T-helper 2 cell treated with Interferon-gamma antibody and Interleukin-4, amounts not matched to agents 100 ng/mL and 5 ng/mL, for 36 hours (primary cell): ENCODE results near the gene TLE7. TPM values are rescaled to one million over a fixed set of nuclear protein-coding genes. Genes with fewer than 3 reads are reported as not detected.

ENCODE experiments used
- intact Hi-C: fragments of 100-400 bp; cut with micrococcal nuclease; formaldehyde crosslinking; loops from one replicate; pipeline ENCODE4 v1.15.1; 2023
- total RNA-seq: library from RNA; stranded (reverse); gene quantifications from 2 replicates; pipeline ENCODE4 v1.2.3, GENCODE V29; 2022

The TLE7 gene
- total RNA-seq, 1 donor from 2014 or later = not detected

GRCh38 chr16:71449020-71449419, 7.2 kb upstream of the TLE7 start:
- intact Hi-C loops = no loop called here

GRCh38 chr16:71448274-71448866, 6.5 kb upstream of the TLE7 start:
- intact Hi-C loops = no loop called here

GRCh38 chr16:71443714-71444113, 1.9 kb upstream of the TLE7 start:
- intact Hi-C loops = no loop called here

- intact Hi-C loops = no loop called here
Measured at GRCh38 chr16:71441348-71442050, 355 bp downstream of the TLE7 start.

GRCh38 chr16:71440669-71441347, 1.0 kb downstream of the TLE7 start:
- intact Hi-C loops = no loop called here

GRCh38 chr16:71439523-71439922, 2.3 kb downstream of the TLE7 start:
- intact Hi-C loops = no loop called here

GRCh38 chr16:71436473-71436872, 5.4 kb downstream of the TLE7 start:
- intact Hi-C loops = no loop called here

GRCh38 chr16:71432906-71433305, 8.9 kb downstream of the TLE7 start:
- intact Hi-C loops = no loop called here

- intact Hi-C loops = no loop called here
Measured at GRCh38 chr16:71431991-71432390, 9.9 kb downstream of the TLE7 start.

- intact Hi-C loops = no loop called here
Measured at GRCh38 chr16:71431176-71431575, 10.7 kb downstream of the TLE7 start.

- intact Hi-C loops = no loop called here
Measured at GRCh38 chr16:71430744-71431143, 11.1 kb downstream of the TLE7 start.

- intact Hi-C loops = no loop called here
Measured at GRCh38 chr16:71429581-71429980, 12.3 kb downstream of the TLE7 start.

GRCh38 chr16:71428883-71429282, 13.0 kb downstream of the TLE7 start:
- intact Hi-C loops = no loop called here

- intact Hi-C loops = no loop called here
Measured at GRCh38 chr16:71428385-71428784, 13.5 kb downstream of the TLE7 start.

GRCh38 chr16:71426880-71427615, 14.8 kb downstream of the TLE7 start:
- intact Hi-C loops = no loop called here

GRCh38 chr16:71426069-71426879, 15.6 kb downstream of the TLE7 start:
- intact Hi-C loops = no loop called here

- intact Hi-C loops = no loop called here
Measured at GRCh38 chr16:71425746-71426068, 16.1 kb downstream of the TLE7 start.

GRCh38 chr16:71424626-71425025, 17.2 kb downstream of the TLE7 start:
- intact Hi-C loops = no loop called here

GRCh38 chr16:71423865-71424264, 18.0 kb downstream of the TLE7 start:
- intact Hi-C loops = no loop called here

GRCh38 chr16:71423016-71423415, 18.8 kb downstream of the TLE7 start:
- intact Hi-C loops = no loop called here

GRCh38 chr16:71421911-71422310, 19.9 kb downstream of the TLE7 start:
- intact Hi-C loops = no loop called here
